Stomach smooth muscle (tissue), 2 donors: Measurements from ENCODE around the gene RNASET2.
"Not testable (repeated sequence)": the region's sequence is repeated elsewhere in the genome, so short reads cannot be mapped to it uniquely, and the experiment has no call there.

Experiments used
- H3K27ac ChIP-seq: one replicate; pipeline ENCODE4 v1.7.0; 2013; ENCODE audit warnings: mild to moderate bottlenecking, low read length, inconsistent platforms
- H3K27me3 ChIP-seq, 2 donors: one replicate each; pipeline ENCODE4 v1.7.0; 2013; ENCODE audit warnings: low read length in 2 of 2; ENCODE audit not compliant: insufficient read depth in 2 of 2, control insufficient read depth in 1 of 2
- H3K36me3 ChIP-seq, 2 donors: one replicate each; pipeline ENCODE4 v1.7.0; 2013; ENCODE audit warnings: low read length in 2 of 2; ENCODE audit not compliant: control insufficient read depth in 2 of 2, insufficient read depth in 2 of 2
- H3K4me1 ChIP-seq: one replicate; pipeline ENCODE4 v1.7.0; 2013; ENCODE audit warnings: low read length; ENCODE audit not compliant: control insufficient read depth, insufficient read depth
- H3K4me3 ChIP-seq, 2 donors: one replicate each; pipeline ENCODE4 v1.7.0; 2013; ENCODE audit warnings: low read length in 2 of 2
- H3K9ac ChIP-seq, 2 donors: one replicate each; pipeline ENCODE4 v1.7.0; 2013; ENCODE audit warnings: low read length in 2 of 2, mild to moderate bottlenecking in 1 of 2
- H3K9me3 ChIP-seq, 2 donors: one replicate each; pipeline ENCODE4 v1.7.0; 2013; ENCODE audit warnings: low read length in 2 of 2; ENCODE audit not compliant: control insufficient read depth in 2 of 2
- donor health status: healthy.
- donor health status: Pancreatic carcinoma.

The RNASET2 gene

GRCh38 chr6:166926748-166927147 lies 29.6 kb downstream of the RNASET2 start:
- H3K4me3 ChIP-seq: no peak overlapping the region
- peaks cover 4 to 15% of the 10 kb centered on the region in 2 donors for H3K36me3 ChIP-seq
- H3K9me3 ChIP-seq: no peaks in the 10 kb centered on the region
- no peaks in the 10 kb centered on the region for H3K4me1 ChIP-seq
- no peaks in the 10 kb centered on the region for H3K27me3 ChIP-seq
- H3K9ac ChIP-seq: no peak overlapping the region
- H3K27ac ChIP-seq: no peak overlapping the region

- H3K9me3 ChIP-seq: no peaks in the 10 kb centered on the region
- no peaks in the 10 kb centered on the region for H3K4me1 ChIP-seq
- H3K36me3 ChIP-seq: peaks cover 0 to 15% of the 10 kb centered on the region in 2 donors
- no peak overlapping the region for H3K4me3 ChIP-seq
- H3K27me3 ChIP-seq: no peaks in the 10 kb centered on the region
- no peak overlapping the region for H3K9ac ChIP-seq
- no peak overlapping the region for H3K27ac ChIP-seq
Measured at GRCh38 chr6:166925141-166925996, 31.0 kb downstream of the RNASET2 start.

- no peaks in the 10 kb centered on the region for H3K9me3 ChIP-seq
- no peaks in the 10 kb centered on the region for H3K4me1 ChIP-seq
- no peaks in the 10 kb centered on the region for H3K27me3 ChIP-seq
- H3K4me3 ChIP-seq: no peak overlapping the region
- H3K27ac ChIP-seq: no peak overlapping the region
- H3K36me3 ChIP-seq: peaks cover 0 to 15% of the 10 kb centered on the region in 2 donors
- H3K9ac ChIP-seq: no peak overlapping the region
Measured at GRCh38 chr6:166924531-166924930, 31.8 kb downstream of the RNASET2 start.

DNA sequence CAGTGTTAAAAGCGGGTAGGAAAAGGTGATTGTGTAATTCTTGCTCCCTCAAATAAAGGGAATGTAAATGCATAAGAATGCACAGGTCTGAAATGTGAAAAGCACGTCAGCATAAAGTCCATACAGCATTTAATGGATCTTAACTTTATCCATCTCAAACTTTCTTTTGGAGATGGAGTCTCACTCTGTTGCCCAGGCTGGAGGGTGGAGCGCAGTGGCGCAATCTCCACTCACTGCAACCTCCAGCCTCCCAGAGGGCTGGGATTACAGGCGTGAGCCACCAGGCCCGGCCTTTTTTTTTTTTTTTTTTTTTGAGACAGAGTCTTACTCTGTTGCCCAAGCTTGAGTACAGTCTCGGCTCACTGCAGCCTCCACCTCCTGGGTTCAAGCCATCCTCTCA lies 33.4 kb downstream of the RNASET2 start:
- Histone ChIP-seq H3K4me1 (no peaks in the 10 kb centered on the region), H3K4me3 (no peak overlapping the region), H3K36me3 (peaks cover 0 to 5% of the 10 kb centered on the region in 2 donors), H3K27ac (no peak overlapping the region), H3K27me3 (no peaks in the 10 kb centered on the region), H3K9ac (no peak overlapping the region), H3K9me3 (no peaks in the 10 kb centered on the region)

GRCh38 chr6:166921570-166921969 lies 34.8 kb downstream of the RNASET2 start:
- Histone ChIP-seq H3K4me3 (no peak overlapping the region), H3K27ac (no peak overlapping the region), H3K27me3 (no peaks in the 10 kb centered on the region), H3K4me1 (no peaks in the 10 kb centered on the region), H3K9ac (no peak overlapping the region), H3K9me3 (no peaks in the 10 kb centered on the region), H3K36me3 (no peaks in the 10 kb centered on the region)

- Histone ChIP-seq H3K27ac (no peak overlapping the region), H3K36me3 (no peaks in the 10 kb centered on the region), H3K27me3 (no peaks in the 10 kb centered on the region), H3K9ac (no peak overlapping the region), H3K4me1 (no peaks in the 10 kb centered on the region), H3K9me3 (no peaks in the 10 kb centered on the region), H3K4me3 (no peak overlapping the region)
Measured at GRCh38 chr6:166916824-166917223, 39.5 kb downstream of the RNASET2 start.

- not testable (repeated sequence) for H3K36me3 ChIP-seq, H3K4me3 ChIP-seq, H3K27ac ChIP-seq, H3K9ac ChIP-seq, H3K4me1 ChIP-seq, H3K9me3 ChIP-seq, H3K27me3 ChIP-seq
Measured at GRCh38 chr6:166915484-166915883, 40.9 kb downstream of the RNASET2 start.

- not testable (repeated sequence) for H3K9me3 ChIP-seq, H3K4me3 ChIP-seq, H3K27ac ChIP-seq, H3K4me1 ChIP-seq, H3K9ac ChIP-seq, H3K36me3 ChIP-seq, H3K27me3 ChIP-seq
Measured at GRCh38 chr6:166914952-166915351, 41.4 kb downstream of the RNASET2 start.

DNA sequence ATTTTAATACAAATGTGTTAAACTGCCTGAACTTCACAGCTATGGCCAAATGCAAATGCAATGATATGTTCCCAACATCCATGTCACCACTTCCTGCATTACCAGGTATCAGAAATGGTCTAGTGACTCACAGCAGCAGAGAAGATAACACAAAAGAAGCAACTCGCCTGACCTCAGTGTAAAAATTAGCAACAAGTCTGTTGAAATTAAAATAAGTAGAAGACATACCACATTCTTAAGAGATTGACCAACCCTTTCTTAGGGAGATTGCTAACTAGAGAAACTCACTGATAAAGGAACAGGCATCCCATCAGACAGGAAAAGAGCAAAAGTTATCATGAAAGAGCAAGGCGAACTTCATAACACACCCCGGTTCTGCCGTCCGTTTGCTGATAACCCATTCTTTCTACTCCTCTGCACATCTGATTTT lies 45.1 kb downstream of the RNASET2 start:
- Histone ChIP-seq H3K36me3 (no peaks in the 10 kb centered on the region), H3K27me3 (no peaks in the 10 kb centered on the region), H3K9ac (no peak overlapping the region), H3K27ac (no peak overlapping the region), H3K9me3 (no peaks in the 10 kb centered on the region), H3K4me3 (no peak overlapping the region), H3K4me1 (no peaks in the 10 kb centered on the region)

GRCh38 chr6:166910601-166911000 lies 45.7 kb downstream of the RNASET2 start:
- no peak overlapping the region for H3K9ac ChIP-seq
- H3K27ac ChIP-seq: no peak overlapping the region
- no peak overlapping the region for H3K4me3 ChIP-seq
- no peaks in the 10 kb centered on the region for H3K36me3 ChIP-seq
- H3K4me1 ChIP-seq: no peaks in the 10 kb centered on the region
- H3K27me3 ChIP-seq: no peaks in the 10 kb centered on the region
- no peaks in the 10 kb centered on the region for H3K9me3 ChIP-seq

DNA sequence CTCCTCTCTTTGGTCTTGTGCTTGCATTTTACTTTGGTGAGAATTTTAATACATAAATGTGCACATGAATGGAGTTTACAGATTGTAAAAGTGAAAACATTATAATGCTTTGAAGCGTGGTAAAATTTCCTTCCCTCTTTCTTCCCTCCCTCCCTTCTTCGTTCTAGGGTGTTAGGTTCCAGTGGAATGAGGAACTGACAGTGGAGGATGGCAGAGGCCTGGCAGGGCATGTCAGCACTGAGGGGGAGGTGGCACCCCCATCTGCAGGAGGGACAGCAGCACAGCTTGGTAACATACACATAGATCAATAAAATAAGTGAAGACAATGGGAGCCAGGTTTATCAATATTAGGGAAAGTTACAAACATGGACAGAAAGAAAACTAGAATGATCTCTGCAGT lies 47.5 kb downstream of the RNASET2 start:
- Histone ChIP-seq H3K36me3 (no peaks in the 10 kb centered on the region), H3K9me3 (no peaks in the 10 kb centered on the region), H3K27ac (no peak overlapping the region), H3K9ac (no peak overlapping the region), H3K4me3 (no peak overlapping the region), H3K4me1 (no peaks in the 10 kb centered on the region), H3K27me3 (no peaks in the 10 kb centered on the region)
